IPS-18c (cell line): ENCODE measurements around the gene PTGIS.

Experiments used
- H3K4me3 ChIP-seq: 2 replicates; pipeline ENCODE4 v1.7.0; 2013; ENCODE audit warnings: low read depth, mild to moderate bottlenecking, low read length, moderate library complexity; ENCODE audit not compliant: insufficient read depth
- H3K9me3 ChIP-seq: one replicate; pipeline ENCODE4 v1.6.1; 2013; ENCODE audit warnings: mild to moderate bottlenecking, low read length, moderate library complexity; ENCODE audit not compliant: control insufficient read depth, insufficient read depth

PTGIS gene

DNA sequence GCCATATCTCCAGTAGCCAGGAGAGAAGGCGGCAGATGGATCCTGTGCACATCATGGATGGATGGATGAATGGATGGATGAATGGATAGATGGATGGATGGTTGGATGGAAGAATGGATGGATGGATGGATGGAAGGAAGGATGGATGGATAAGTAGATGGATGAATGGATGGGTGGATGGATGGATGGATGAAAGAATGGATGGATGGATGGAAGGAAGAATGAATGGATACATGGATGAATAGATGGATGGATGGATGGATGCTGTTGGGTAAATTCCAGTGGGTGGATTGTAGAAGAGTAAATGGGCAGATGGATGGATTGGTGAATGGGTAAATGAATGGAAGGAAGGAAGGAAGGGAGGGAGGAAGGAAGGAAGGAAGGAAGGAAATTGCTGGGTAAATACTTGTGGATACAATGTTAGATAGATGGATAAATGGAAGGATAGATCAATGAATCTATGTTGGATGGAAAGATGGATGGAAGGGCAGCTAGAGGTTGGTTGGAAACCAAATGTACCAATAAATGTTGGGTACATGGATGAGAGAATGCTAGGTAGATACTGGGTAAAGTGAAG lies 19.5 kb downstream of the PTGIS start:
- no peaks in the 10 kb centered on the region for H3K9me3 ChIP-seq
- H3K4me3 ChIP-seq = no peak overlapping the region

DNA sequence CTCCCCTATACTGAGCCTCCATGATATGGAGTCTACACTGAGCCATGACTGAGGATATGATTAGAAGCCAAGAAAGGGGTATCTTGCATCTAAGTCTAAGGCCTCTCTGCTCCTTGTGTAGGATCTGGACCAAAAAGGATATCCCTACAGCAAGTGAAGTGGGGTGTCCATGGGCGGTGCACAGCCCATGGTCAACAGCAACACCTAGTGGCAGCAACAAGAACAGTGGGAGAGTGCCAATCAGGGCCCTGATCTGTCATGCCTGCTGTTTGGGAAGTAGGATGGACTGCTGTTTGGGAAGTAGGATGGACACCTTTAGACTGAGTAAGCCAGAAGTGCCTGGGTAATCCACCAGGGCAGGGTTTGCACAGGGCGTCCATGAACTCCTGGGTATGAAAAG lies 22.4 kb downstream of the PTGIS start:
- Histone ChIP-seq H3K9me3 (no peaks in the 10 kb centered on the region), H3K4me3 (no peak overlapping the region)

DNA sequence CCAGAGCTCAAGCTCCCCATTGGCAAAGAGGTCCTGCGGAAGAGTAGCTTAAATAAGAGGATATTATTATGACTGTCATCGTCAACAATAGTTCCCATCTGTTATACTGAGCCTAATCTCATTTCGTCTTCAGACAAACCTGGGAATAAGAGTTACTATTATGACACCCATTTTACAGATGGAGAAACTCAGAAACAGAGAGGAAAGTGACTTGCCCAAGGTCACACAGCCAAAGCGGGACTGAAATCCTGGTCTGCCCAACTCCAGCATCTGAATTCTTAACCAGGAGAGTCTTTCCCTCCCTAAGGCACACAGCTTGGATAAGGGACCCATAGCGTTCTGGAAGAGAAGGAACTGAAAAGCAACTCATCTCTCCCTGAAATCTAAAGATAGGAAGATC lies 23.4 kb downstream of the PTGIS start:
- Histone ChIP-seq H3K9me3 (no peaks in the 10 kb centered on the region), H3K4me3 (no peak overlapping the region)

DNA sequence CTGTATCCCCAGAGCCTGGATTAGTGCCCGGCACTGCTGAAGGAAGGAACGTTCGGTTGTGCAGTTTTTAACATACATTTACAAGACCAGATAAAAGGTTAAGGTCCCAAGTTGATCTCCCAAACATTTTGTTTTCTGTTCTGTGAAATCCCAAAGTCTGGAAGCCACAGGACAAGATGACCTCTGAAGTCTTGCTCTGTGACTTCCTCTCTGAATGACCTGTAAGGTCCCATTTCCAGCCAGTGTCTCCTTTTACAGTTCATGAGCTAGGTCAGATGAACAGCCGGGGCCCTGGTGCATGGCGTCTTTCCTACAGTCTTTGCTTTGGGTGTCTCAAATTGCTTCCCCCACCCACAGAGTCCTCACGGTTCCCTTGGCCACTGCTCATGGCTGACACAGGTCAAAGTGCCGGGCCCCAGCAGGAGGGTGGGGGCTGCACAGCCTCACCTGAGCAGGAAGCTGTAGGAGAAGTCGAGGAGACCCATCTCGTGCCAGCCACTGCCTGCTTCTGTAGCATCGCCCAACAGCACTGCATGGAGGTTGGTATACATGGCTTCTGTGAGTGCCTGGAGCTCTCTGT lies 24.0 kb downstream of the PTGIS start:
- no peak overlapping the region for H3K4me3 ChIP-seq
- H3K9me3 ChIP-seq = no peaks in the 10 kb centered on the region

DNA sequence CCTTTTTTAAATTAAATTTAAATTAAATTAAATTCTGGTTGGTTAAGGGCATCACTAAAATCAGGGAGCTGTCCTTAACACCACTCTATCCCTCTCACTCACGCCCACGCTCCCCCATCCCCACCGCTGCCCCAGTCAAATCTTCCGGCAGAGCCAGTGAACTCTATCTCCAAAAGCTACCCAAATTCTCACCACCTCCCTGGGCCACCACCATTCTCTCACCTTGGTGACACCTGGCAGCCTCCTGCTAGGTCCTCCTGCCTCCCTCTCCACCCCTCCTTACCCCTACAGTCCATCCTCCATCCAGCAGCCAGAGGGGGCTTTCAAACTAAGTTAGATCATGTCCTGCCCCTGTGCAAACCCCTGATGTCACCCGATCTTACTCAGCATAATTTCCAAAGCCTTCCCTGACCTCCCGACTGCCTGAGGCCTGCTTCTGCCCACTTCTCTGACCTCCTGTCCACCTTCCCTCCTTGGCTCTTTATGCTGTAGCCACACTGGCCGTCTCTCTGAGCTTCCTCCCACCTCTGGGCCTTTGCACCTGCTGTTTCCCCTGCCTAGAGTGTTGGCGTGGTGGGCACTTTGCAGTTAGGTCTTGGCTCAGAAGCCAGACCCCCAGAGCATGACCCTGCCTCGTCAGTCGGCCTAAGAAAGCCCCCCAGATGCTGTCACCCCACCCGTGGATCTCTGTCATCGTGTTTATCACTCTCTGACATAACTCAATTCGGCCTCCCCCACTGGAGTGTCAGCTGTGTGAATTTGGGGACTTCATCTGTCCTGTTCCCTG lies 24.7 kb downstream of the PTGIS start:
- H3K4me3 ChIP-seq = no peak overlapping the region
- H3K9me3 ChIP-seq = no peaks in the 10 kb centered on the region

DNA sequence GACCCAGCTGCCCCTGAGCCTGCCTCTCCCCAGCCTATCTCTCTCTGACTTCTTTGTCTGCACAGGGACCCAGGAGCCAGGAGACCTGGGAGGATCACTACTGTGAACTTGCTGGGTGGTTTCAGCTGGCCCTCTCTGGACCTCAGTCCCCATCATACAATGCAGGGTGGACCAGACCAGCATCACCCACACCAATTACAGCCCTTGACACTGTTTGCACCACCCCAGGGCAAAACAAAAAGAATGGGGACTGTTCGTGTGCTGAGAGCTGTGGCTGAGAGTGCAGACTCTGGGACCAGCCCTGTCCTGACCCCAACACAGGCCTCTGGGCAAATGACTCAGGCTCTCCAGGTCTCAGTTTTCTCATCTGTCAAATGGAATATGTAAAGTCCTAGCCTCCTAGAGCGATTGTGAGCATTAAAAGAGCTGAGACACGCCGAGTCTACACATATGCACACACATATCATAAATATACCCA lies 25.4 kb downstream of the PTGIS start:
- H3K4me3 ChIP-seq = no peak overlapping the region
- H3K9me3 ChIP-seq = no peaks in the 10 kb centered on the region

DNA sequence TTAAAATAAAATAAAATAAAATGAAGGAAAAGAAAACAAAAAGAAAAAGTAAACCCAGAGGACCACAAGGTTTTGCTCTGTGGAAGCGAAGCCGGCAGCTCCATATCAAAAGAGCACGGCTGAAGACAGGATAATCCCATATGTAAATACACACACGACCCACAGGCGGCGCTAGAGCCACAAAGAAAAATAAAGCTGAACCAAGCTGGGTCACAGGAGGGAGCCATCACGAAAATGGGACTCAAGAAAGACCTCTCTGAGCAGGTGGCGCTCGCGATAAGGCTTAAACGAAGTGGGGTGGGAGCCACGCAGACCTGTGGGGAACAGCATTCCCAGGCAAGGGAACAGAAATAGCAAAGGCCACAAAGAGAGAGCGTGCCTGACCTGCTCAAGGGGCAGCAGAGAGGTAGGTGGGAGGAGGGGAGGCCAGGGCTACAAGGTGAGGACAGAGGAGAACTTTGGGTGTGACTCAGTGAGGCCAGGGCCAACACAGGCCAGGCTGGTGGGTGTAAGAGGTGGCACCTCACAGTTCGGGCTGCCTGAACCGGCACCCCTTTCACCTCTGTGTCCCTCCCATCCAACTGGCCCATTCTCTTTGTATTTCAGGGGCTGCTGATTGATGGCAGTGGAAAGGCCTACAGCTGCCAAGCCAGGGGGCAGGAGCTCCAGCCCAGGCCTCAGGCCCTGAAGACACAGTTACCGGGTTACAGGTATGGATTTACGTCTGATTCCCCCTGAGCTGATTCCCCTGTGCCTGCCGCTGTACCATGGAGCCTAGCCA lies 26.0 kb downstream of the PTGIS start:
- Histone ChIP-seq H3K9me3 (no peaks in the 10 kb centered on the region), H3K4me3 (no peak overlapping the region)

DNA sequence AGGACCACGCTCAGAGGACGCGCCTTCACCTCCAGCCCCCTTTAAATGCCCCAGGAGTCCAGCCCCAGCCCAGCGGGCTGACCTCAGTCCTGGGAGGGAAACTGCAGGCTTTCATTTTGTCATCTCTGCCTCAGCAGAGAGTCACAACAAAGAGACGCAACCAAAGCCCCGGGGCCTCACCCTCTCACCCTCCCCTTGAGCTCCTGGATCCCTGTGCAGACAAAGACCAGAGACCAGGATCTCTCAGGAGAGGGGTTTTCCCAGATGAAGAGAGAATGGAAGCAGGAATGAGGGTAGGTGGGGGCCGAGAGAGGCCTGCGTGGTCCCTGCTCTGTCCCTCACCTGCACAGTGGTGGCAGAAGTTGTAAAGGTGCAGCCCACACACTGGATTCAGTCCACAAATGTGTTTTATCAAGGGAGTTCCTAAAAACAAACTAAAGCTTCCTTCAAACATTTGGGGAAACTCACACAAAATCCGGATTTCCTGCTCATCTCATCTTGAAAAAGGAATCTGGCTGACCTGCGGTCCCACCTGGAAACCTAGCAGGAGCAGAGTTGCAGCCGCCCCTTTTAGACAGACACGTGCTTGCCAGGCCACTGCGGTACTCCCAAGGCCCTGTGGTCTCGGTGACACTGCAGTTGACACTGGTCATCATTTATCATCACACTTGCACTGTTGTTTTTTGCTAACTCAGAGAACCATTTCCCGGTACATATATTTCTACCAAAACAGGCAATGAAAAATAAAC lies 27.1 kb downstream of the PTGIS start:
- Histone ChIP-seq H3K4me3 (no peak overlapping the region), H3K9me3 (no peaks in the 10 kb centered on the region)

DNA sequence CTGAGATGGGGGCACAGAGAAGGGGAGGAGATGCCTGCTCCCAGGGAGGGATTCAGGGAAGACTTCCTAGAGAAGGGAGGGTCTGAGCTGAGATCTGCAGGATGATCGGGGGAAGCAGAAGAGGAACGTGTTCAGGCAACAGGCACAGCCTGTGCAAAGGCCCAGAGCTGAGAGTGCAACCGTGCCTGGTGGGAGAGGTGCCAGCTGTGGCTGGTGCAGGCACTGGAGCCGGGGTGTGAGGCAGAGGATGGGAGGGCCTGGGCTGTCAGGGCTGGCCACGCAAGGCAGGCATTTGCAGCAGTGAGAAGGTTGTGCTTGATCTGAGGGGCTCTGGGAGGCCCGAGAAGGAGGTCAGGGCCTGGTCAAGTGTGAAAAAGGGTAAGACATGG lies 27.7 kb downstream of the PTGIS start:
- Histone ChIP-seq H3K4me3 (no peak overlapping the region), H3K9me3 (no peaks in the 10 kb centered on the region)

DNA sequence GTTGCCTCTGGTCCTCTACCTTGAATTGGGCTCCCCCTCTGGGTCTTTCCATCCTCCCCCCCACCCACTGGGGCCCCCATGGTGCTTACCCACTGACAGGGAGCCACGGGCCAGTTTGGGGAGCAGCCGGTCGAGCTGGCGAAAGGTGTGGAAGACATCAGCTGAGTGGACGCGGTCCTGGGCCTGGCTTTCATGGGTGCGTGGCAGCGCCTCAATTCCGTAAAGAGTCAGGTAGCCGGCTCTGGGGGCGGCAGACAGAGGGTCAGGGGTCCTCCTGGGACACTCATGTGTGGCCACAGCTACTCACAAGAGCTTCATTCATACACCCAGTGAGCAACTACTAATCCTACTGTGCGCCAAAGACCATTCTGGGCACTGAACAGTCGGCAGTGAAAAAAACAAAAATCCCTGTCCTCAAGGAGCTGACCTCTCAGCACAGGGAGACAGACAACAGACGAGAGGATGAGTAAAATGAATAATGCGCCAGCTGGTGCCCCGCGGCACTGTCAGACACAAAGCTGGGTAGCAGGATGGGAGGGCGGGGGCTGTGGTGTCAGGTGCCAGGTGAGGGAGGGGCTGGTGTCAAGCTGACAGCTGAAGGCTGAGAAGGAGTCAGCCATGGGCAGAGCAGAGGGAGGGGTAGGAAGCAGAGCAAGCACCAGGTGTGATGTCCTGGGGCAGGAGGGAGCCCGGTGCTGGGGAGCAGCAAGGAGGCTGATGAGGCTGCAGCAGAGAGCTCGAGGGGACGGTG lies 28.3 kb downstream of the PTGIS start:
- no peak overlapping the region for H3K4me3 ChIP-seq
- H3K9me3 ChIP-seq = no peaks in the 10 kb centered on the region

DNA sequence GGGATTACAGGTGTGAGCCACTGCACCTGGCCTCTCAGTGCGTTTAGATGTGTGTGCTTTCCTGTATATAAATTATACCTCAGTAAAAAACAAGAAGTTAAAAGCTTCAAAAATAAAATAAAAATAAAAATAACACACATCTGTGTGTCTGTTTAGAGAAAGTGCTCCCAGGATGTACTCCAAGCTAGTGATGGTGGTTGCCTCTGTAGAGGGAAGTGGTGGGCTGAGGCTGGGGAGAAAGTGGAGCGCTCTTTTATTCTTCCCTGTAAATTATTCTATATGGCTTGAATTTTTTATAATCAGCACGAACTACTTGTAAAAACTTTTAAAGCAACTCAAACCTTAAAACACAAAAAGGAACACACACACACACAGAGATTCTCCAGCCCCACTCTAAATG lies 29.0 kb downstream of the PTGIS start:
- no peak overlapping the region for H3K4me3 ChIP-seq
- no peaks in the 10 kb centered on the region for H3K9me3 ChIP-seq

DNA sequence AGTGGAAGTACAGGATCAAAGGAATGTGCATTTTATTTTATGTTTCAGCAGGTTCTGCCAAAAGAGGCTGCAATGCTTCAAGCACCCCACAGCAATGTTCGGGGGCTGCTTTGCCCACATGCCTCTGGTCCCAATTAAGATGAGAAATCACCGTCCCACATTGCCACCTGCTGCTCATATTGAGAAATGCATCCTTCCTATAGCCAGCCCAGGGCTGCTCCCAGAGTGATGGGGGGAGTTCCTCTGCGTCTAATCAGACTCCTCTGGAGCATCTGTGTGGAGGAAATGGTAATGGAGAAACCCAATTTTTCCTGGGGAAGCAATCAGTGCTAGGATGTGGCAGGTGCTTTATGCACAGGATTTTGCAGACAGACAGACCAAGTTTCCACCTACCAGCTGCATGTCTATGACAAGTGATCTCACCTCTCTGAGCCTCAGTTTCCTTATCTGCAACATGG lies 33.7 kb downstream of the PTGIS start:
- H3K4me3 ChIP-seq = no peak overlapping the region
- H3K9me3 ChIP-seq = no peaks in the 10 kb centered on the region

DNA sequence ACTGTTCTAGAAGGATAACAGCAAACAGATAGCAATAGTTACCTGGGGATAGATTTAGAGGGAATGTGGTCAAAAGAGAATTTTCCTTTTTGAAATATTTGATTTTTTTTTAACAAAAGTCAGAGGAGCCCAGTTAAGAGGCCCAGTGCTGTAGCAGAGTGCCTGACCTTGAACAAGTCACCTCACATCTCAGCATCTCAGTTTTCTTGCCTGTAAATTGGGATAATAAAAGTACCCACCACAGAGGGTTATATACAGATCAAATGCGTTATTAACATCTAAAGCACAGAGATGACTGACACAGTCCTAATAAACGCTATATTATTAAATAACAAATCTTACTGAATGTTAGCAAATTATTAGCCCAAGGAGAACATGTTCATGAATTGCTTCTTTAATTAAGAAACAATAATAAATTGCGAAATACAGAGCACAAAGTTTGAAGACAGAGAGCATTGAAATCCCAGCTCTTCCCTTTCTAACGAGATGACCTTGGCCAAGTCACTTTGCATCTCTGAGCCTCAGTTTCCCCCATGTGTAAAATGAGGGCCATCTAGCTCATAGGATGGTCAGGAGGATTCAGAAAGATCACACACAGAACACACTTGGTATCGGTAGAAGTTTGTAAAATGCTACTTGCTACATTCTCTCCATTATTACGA lies 35.5 kb downstream of the PTGIS start:
- Histone ChIP-seq H3K9me3 (no peaks in the 10 kb centered on the region), H3K4me3 (no peak overlapping the region)

DNA sequence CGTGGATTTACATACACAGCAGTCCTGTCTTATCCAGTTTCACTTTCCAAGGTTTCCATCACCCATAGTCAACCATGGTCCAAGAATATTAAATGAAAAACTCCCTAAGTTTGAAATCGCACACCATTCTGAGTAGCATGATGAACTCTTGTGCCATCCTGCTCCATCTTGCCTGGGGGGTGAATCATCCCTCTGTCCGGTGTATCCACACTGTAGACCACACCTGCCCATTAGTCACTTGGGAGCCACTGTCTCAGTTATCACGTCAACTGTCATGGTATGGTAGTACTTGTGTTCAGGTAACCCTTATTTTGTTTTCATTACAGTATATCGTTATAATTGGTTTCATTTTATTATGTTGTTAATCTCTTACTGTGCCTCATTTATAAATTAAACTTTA lies 38.5 kb downstream of the PTGIS start:
- Histone ChIP-seq H3K9me3 (no peaks in the 10 kb centered on the region), H3K4me3 (no peak overlapping the region)

DNA sequence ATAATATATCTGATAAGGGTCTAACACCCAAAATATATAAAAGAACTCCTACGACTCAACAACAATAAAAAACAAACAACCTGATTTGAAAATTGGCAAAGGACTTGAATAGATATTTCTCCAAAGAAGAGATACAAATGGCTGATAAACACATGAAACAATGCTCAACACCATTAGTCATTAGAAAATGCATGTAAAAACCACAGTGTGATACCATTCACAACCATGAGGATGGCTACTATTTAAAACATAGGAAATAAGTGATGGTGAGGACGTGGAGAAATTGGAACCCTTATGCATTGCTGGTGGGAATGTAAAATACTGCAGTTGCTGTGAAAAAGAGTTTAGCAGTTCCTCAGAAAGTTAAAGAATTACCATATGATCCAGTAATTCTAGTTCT lies 41.4 kb downstream of the PTGIS start:
- H3K9me3 ChIP-seq = no peaks in the 10 kb centered on the region
- H3K4me3 ChIP-seq = no peak overlapping the region

DNA sequence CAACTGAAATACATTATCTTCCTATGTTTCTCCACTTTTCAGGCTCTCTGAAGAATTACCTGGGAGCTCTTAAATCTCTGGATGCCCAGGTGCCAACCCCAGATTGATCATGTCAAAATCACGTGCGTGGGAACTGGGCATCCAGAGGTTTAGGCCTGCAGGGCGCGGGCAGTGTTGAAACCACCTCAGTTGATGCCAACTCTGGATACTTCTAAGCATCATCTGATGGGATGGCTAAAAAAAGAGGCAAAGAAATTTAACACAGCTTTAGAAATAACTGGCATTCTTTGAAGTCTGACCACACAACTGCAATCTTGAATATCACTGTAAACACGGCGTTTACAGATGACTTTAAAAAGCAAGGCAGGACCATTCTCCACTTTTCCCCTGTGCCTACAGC lies 41.9 kb downstream of the PTGIS start:
- H3K4me3 ChIP-seq = no peak overlapping the region
- no peaks in the 10 kb centered on the region for H3K9me3 ChIP-seq
